Astrocyte (in vitro differentiated cells and primary cell): ENCODE data around the gene NPTXR. TPM values are rescaled to one million over a fixed set of nuclear protein-coding genes. Genes with fewer than 3 reads are reported as not detected.

Source experiments
- DNase-seq: peaks from one replicate; pipeline ENCODE4 v3.0.0-alpha.2; 2010; ENCODE audit warnings: low read depth
- FAIRE-seq: peaks from 2 replicates; lab custom pipeline; 2011; peaks lifted over from hg19 to GRCh38; lab: Jason Lieb, UNC
- H2AFZ ChIP-seq: 2 replicates; pipeline ENCODE4 v1.6.0; 2012; ENCODE audit warnings: low read depth, low read length, inconsistent platforms
- H3K27ac ChIP-seq: 2 replicates; pipeline ENCODE4 v1.5.1; 2011; ENCODE audit warnings: low read depth, low read length, inconsistent platforms
- H3K27me3 ChIP-seq: 2 replicates; pipeline ENCODE4 v1.6.0; 2011; ENCODE audit warnings: low read length, inconsistent platforms; ENCODE audit not compliant: insufficient read depth
- H3K36me3 ChIP-seq: 2 replicates; pipeline ENCODE4 v1.5.1; 2011; ENCODE audit warnings: low read length, inconsistent platforms; ENCODE audit not compliant: insufficient read depth
- H3K4me1 ChIP-seq: 2 replicates; pipeline ENCODE4 v1.5.1; 2011; ENCODE audit warnings: low read length, inconsistent platforms; ENCODE audit not compliant: insufficient read depth
- H3K4me2 ChIP-seq: 2 replicates; pipeline ENCODE4 v1.6.0; 2012; ENCODE audit warnings: low read length, inconsistent platforms
- H3K4me3 ChIP-seq: 2 replicates; pipeline ENCODE4 v1.5.1; 2011; ENCODE audit warnings: low read depth, mild to moderate bottlenecking, low read length, inconsistent platforms; ENCODE audit not compliant: insufficient read depth
- H3K79me2 ChIP-seq: 2 replicates; pipeline ENCODE4 v1.6.0; 2012; ENCODE audit warnings: mild to moderate bottlenecking, low read length, inconsistent platforms; ENCODE audit not compliant: insufficient read depth
- H3K9ac ChIP-seq: 2 replicates; pipeline ENCODE4 v1.6.0; 2012; ENCODE audit warnings: mild to moderate bottlenecking, low read length, inconsistent platforms
- H3K9me3 ChIP-seq: 2 replicates; pipeline ENCODE4 v1.5.1; 2012; ENCODE audit warnings: low read depth, mild to moderate bottlenecking, low read length, inconsistent platforms; ENCODE audit not compliant: insufficient read depth
- H4K20me1 ChIP-seq: 2 replicates; pipeline ENCODE4 v1.6.0; 2012; ENCODE audit warnings: low read length, inconsistent platforms; ENCODE audit not compliant: insufficient read depth
- H3K27ac Mint-ChIP-seq: one replicate; pipeline ENCODE4 v1.8.0; 2021; ENCODE audit warnings: mild to moderate bottlenecking, mixed read lengths; ENCODE audit not compliant: unreplicated experiment
- H3K27me3 Mint-ChIP-seq: one replicate; pipeline ENCODE4 v1.8.0; 2021; ENCODE audit warnings: low read depth, mixed read lengths; ENCODE audit not compliant: unreplicated experiment
- H3K36me3 Mint-ChIP-seq: one replicate; pipeline ENCODE4 v1.8.0; 2021; ENCODE audit warnings: low read depth, mixed read lengths; ENCODE audit not compliant: unreplicated experiment
- H3K4me1 Mint-ChIP-seq: one replicate; pipeline ENCODE4 v1.8.0; 2021; ENCODE audit warnings: low read depth, mixed read lengths; ENCODE audit not compliant: unreplicated experiment
- H3K4me3 Mint-ChIP-seq: one replicate; pipeline ENCODE4 v1.8.0; 2021; ENCODE audit warnings: mild to moderate bottlenecking, moderate library complexity, mixed read lengths; ENCODE audit not compliant: unreplicated experiment
- H3K9me3 Mint-ChIP-seq: one replicate; pipeline ENCODE4 v1.8.0; 2021; ENCODE audit warnings: mild to moderate bottlenecking, mixed read lengths; ENCODE audit not compliant: unreplicated experiment
- CTCF ChIP-seq: IDR thresholded peaks from 2 replicates; pipeline ENCODE4 v1.5.1; 2011; ENCODE audit warnings: low read depth, mild to moderate bottlenecking, inconsistent platforms, low read length, moderate library complexity; ENCODE audit not compliant: insufficient read depth
- EZH2 ChIP-seq: IDR thresholded peaks from 2 replicates; pipeline ENCODE4 v1.6.1; 2012; ENCODE audit warnings: mild to moderate bottlenecking, low read length, inconsistent platforms; ENCODE audit not compliant: insufficient read depth
- total RNA-seq: library from RNA; stranded (reverse); gene quantifications from 2 replicates; pipeline ENCODE4 v1.2.1, GENCODE V29; 2021

NPTXR gene
- total RNA-seq, 1 donor from 2014 or later, result 5.4 TPM

- Mint-ChIP-seq H3K4me1 (peaks cover 11% of the 10 kb centered on the region), H3K27me3 (no peaks in the 10 kb centered on the region), H3K9me3 (no peaks in the 10 kb centered on the region), H3K27ac (no peak overlapping the region), H3K4me3 (no peak overlapping the region), H3K36me3 (peaks cover 3% of the 10 kb centered on the region)
- Histone ChIP-seq H3K79me2 (peaks cover 32% of the 10 kb centered on the region), H3K27ac (no peak overlapping the region), H4K20me1 (peaks cover 62% of the 10 kb centered on the region), H3K4me3 (no peak overlapping the region), H3K4me2 (no peak overlapping the region), H3K9ac (no peak overlapping the region), H2AFZ (no peak overlapping the region), H3K27me3 (peaks cover 6% of the 10 kb centered on the region), H3K36me3 (no peaks in the 10 kb centered on the region), H3K4me1 (peaks cover 21% of the 10 kb centered on the region), H3K9me3 (no peaks in the 10 kb centered on the region)
- DNase-seq (no peak), FAIRE-seq (no peak)
- TF ChIP-seq EZH2 (no peak), CTCF (peak; percentile 79)
Measured at GRCh38 chr22:38868886-38869381, 25.1 kb upstream of the NPTXR start.

GRCh38 chr22:38868286-38868721 lies 24.5 kb upstream of the NPTXR start:
- Histone ChIP-seq H3K79me2 (peaks cover 32% of the 10 kb centered on the region), H3K4me1 (peaks cover 21% of the 10 kb centered on the region), H2AFZ (no peak overlapping the region), H3K27ac (no peak overlapping the region), H3K9me3 (no peaks in the 10 kb centered on the region), H3K9ac (no peak overlapping the region), H3K4me2 (no peak overlapping the region), H3K4me3 (no peak overlapping the region), H3K36me3 (no peaks in the 10 kb centered on the region), H3K27me3 (peaks cover under 1% of the 10 kb centered on the region), H4K20me1 (peaks cover 68% of the 10 kb centered on the region)
- H3K27ac Mint-ChIP-seq, result no peak overlapping the region
- FAIRE-seq, result no peak
- no peaks in the 10 kb centered on the region for H3K9me3 Mint-ChIP-seq
- DNase-seq, result no peak
- peaks cover 3% of the 10 kb centered on the region for H3K36me3 Mint-ChIP-seq
- H3K4me1 Mint-ChIP-seq, result peaks cover 8% of the 10 kb centered on the region
- no peak overlapping the region for H3K4me3 Mint-ChIP-seq
- TF ChIP-seq CTCF, result no peak
- TF ChIP-seq EZH2, result no peak
- H3K27me3 Mint-ChIP-seq, result no peaks in the 10 kb centered on the region

- no peak overlapping the region for H3K27ac ChIP-seq
- H3K4me1 ChIP-seq, result peaks cover 22% of the 10 kb centered on the region
- FAIRE-seq (no peak), DNase-seq (no peak)
- H3K27me3 ChIP-seq, result no peaks in the 10 kb centered on the region
- no peak overlapping the region for H3K9ac ChIP-seq
- no peaks in the 10 kb centered on the region for H3K36me3 ChIP-seq
- peaks cover 32% of the 10 kb centered on the region for H3K79me2 ChIP-seq
- H3K9me3 ChIP-seq, result no peaks in the 10 kb centered on the region
- no peak overlapping the region for H2AFZ ChIP-seq
- Mint-ChIP-seq H3K9me3 (no peaks in the 10 kb centered on the region), H3K27me3 (no peaks in the 10 kb centered on the region), H3K27ac (peak overlapping the region; percentile 41), H3K4me3 (no peak overlapping the region), H3K36me3 (peaks cover 3% of the 10 kb centered on the region), H3K4me1 (peaks cover 8% of the 10 kb centered on the region)
- H3K4me2 ChIP-seq, result no peak overlapping the region
- H4K20me1 ChIP-seq, result peaks cover 74% of the 10 kb centered on the region
- no peak overlapping the region for H3K4me3 ChIP-seq
- TF ChIP-seq EZH2, result no peak
- no peak for TF ChIP-seq CTCF
Measured at GRCh38 chr22:38867471-38868285, 23.9 kb upstream of the NPTXR start.
